GM21717 (cell line): ENCODE measurements around the gene ZNF878.
"Not testable (repeated sequence)": the region's sequence is repeated elsewhere in the genome, so short reads cannot be mapped to it uniquely, and the experiment has no call there.

ENCODE experiments used
- ATAC-seq: cut with Tn5 transposase; IDR thresholded peaks from one replicate; pipeline ENCODE4 v1.9.1; 2021; ENCODE audit warnings: mild to moderate bottlenecking, moderate library complexity; ENCODE audit not compliant: unreplicated experiment

The ZNF878 gene

DNA sequence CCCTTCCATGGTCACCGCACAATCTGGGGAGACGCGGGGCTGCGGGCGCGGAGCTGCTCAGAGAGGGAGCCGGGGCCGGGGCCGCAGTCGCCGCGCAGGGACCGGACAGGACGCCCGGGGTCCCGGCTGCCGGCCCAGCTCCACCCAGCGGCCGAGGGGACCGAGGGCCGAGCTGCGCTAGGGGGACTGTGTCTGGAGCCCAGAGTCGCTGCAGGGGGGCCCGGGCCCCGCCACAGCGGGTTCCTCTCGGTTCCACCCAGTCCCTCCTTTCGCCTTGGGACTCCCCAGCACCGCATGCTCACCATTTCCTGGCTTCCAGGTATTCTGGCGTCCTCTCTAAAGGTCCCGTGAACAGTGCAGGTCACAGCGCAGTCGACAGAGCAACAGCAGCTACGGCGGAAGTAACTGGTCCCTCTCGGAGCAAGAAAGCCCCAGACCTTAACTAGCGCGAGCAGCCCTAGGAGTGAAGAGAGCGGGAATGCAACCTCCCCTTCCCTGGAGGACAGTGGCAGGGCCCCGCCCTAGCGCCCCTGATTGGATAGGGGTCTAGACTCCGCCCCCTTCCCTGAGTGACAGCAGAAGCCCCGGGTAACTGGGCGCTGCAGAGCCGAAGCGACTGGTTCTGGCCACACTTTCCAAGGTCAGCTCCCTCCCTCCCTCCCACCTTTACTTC lies at the start of gene ZNF878:
ZNF878 (minus strand) TSS at position 465 of the 673 bp plus-strand sequence; CDS start at position 305, 160 bp downstream.
- peak; percentile 84 for ATAC-seq

DNA sequence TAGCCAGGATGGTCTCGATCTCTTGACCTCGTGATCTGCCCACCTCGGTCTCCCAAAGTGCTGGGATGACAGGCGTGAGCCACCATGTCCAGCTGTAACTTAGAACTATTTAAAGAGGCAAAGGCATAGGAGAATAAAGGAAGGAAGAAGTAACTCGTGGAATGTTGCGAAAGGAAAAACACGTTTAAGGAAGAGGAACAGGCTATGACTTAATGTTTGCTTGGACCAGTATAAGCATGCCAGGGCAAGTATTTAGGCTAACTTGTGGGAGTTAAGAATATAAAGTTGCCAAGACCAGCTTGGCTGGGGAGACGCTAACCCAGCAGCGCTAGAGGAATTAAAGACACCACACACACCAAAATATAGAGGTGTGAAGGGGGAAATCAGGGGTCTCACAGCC lies 45.3 kb upstream of the ZNF878 start:
- no peak for ATAC-seq

DNA sequence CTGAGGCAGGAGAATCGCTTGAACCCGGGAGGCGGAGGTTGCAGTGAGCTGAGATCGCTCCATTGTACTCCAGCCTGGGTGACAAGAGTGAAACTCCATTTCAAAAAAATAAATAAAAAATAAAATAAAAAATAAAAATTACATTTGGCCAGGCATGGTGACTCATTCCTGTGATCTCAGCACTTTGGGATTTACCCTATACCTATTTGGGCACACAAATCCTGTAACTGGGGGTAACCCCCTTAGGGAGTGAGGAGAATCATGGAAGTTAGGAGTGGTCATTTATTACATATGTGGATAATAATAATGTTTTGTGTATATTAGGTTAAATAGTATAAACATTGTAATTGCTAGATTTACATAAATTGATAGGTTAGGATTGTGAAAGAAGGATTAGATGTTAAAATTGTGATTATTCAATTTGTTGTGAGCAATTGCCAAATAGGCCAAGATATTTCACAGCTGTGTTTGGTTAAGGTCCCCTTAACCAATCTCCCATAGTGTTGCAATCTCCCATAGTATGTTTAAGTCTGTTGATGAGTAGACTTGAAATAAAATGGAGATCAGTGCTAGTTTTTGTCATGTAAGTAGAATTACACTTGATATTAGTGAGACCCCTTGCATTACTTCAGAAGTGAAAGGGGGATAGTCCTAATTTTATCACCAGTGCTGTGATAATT lies 42.5 kb upstream of the ZNF878 start:
- no peak for ATAC-seq

DNA sequence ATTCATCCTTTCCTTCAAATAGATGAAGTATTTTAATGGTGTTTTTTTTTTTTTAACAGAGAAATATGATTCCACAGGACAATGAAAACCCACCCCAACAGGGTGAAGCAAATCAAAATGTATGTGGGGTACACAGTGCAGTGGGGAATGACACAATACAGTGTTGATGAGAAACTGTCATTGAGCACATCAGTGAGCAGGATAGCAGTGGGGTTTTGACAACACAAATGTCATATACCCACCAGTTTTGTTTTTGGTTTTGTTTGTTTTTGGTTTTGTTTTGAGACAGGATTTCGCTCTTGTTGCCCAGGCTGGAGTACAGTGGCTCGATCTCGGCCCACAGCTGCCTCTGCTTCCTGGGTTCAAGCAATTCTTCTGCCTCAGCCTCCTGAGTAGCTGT lies 41.0 kb upstream of the ZNF878 start:
- no peak for ATAC-seq

DNA sequence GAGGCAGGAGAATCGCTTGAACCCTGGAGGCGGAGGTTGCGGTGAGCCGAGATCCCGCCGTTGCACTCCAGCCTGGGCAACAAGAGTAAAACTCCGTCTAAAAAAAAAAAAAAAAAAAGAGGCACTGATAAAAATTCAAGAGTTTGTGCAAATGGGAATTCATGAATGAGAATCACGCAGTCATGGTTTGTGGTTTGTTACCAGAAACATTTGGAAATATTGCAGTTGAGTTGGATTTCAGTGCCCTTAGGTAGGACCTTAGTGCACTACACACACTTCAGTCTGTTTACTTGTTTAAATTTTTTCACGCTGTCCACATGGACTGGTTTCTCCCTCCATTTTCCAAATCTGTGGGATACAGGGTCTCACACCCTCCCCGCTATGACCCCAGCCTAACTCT lies 40.2 kb upstream of the ZNF878 start:
- no peak for ATAC-seq

DNA sequence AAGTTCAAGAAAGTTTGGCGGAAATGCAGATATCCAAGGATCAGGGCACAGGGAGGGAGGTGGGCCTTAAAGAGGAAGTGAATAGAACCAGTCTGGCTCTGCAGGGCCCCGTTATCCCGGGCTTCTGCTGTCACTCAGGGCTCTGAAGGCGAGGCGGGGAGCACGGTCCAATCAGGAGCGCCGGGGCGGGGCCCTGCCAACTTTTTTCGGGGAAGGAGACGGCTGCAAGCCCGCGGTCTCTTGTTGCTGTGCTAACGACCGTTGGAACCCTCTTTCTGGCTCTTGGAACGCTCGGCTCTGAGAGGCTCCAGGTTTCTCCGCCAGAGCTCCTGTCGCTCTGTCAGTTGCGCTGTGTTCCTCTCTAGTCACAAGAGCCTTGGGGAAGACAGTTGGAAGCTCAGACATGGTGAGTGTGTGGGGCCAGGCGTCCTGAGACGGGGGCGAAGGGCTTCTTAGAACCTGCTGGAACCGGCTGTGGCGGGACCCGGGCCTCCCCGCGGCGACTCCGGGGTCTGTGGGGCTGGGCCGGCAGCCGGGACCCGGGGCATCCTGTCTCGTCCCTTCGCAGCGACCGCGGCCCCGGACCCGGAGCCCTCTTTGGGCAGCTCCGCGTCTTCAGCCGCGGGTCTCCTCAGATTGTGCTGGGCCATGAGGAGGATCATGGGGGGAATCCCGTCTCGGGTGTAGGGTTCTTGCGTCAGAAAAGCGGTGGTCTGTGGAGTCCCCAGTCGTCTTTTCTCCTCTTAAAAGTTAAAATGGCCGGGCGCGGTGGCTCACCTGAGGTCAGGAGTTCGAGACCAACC lies 39.5 kb upstream of the ZNF878 start:
- peak; percentile 67 for ATAC-seq

DNA sequence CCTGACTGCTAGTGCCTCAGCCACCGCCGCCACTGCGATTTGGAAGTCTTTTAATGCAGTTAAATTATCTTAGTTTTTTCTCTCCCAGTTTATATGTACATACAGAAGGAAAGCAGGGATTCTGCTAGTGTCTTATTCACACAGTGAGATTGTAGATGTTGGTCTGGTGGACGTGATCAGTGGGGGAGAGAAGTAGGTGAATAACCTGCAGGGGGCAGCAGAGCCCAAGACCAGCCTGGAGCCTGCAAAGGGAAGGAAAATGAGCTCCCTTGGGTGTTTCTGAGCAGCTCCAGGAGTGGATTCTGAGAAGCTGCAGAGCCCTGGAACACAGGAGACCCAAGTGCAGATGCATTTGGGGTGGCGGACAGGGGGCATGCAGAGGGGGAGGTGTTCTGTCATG lies 38.0 kb upstream of the ZNF878 start:
- no peak for ATAC-seq

DNA sequence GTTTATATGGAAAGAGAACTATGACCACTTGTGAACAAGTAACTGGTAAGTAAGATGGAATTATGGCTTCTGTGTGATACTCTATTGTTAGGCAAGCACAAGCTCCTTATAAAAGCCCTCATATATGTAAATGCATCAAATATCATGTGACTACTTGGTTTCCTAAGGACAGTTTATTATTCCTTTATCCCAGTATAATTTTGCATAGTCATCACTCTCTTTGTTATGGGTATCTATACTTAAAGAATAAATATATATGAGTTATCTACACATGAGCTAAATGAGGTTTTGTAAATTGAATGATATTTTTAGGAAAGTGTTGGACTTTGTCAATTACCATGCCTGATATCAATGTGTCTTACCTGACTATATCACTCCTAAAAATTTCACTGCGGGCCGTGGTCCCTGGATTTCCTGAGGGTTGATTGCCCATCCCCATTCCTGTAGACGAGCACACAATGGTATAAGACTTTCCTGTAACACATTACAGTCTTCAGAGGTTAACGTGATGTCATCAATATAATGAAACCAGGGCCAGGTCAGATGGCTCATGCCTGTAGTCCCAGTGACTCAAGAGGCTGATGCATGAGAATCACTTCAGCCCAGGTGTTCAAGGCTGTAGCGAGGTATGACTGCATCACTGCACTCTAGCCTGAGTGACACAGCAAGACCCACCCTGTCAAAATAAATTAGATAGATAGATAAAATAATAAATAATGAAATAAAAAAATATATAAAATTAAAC lies 32.5 kb upstream of the ZNF878 start:
- ATAC-seq = no peak

DNA sequence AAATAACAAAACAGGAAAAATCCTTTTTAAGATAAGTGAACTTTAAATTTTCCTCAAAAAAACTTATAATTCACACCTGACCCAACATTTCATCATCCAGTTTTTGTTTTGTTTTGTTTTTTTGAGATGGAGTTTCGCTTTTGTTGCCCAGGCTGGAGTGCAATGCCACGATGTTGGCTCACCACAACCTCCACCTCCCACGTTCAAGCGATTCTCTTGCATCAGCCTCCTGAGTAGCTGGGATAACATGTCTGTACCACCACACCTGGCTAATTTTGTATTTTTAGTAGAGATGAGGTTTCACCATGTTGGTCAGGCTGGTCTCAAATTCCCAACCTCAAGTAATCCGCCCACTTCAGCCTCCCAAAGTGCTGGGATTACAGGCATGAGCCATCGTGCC lies 30.6 kb upstream of the ZNF878 start:
- ATAC-seq = not testable (repeated sequence)

DNA sequence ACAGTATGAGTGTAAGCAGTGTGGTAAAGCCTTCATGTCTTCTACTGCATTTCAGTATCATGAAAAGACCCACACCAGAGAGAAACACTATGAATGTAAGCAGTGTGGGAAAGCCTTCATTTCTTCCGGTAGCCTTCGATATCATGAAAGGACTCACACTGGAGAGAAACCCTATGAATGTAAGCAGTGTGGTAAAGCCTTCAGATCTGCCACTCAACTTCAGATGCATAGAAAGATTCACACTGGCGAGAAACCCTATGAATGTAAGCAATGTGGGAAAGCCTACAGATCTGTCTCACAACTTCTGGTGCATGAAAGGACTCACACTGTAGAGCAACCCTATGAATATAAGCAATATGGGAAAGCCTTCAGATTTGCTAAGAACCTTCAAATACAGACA lies 24.6 kb upstream of the ZNF878 start:
- no peak for ATAC-seq

DNA sequence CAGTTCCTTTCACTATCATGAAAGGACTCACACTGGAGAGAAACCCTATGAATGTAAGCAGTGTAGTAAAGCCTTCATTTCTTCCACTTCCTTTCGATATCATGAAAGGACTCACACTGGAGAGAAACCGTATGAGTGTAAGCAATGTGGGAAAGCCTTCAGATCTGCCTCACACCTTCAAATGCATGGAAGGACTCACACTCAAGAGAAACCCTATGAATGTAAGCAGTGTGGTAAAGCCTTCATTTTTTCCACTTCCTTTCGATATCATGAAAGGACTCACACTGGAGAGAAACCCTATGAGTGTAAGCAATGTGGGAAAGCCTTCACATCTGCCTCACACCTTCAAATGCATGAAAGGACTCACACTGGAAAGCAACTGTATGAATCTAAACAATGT lies 23.6 kb upstream of the ZNF878 start:
- not testable (repeated sequence) for ATAC-seq

DNA sequence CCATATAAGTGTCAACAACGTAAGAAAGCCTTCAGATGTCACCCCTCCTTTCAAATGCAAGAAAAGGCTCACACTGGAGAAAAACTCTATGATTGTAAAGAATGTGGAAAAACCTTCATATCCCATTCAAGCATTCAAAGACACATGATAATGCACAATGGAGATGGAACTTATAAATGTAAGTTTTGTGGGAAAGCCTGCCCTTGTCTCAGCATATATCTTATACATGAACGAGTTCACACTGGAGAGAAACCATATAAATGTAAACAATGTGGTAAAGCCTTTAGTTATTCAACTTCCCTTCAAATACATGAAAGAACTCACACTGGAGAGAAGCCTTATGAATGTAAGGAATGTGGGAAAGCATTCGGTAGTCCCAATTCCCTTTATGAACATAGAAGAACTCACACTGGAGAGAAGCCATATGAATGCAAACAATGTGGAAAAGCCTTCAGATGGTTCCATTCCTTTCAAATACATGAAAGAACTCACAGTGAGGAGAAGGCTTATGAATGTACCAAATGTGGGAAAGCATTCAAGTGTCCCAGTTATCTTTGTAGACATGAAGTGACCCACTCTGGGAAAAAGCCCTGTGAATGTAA lies 22.9 kb upstream of the ZNF878 start:
- no peak for ATAC-seq

DNA sequence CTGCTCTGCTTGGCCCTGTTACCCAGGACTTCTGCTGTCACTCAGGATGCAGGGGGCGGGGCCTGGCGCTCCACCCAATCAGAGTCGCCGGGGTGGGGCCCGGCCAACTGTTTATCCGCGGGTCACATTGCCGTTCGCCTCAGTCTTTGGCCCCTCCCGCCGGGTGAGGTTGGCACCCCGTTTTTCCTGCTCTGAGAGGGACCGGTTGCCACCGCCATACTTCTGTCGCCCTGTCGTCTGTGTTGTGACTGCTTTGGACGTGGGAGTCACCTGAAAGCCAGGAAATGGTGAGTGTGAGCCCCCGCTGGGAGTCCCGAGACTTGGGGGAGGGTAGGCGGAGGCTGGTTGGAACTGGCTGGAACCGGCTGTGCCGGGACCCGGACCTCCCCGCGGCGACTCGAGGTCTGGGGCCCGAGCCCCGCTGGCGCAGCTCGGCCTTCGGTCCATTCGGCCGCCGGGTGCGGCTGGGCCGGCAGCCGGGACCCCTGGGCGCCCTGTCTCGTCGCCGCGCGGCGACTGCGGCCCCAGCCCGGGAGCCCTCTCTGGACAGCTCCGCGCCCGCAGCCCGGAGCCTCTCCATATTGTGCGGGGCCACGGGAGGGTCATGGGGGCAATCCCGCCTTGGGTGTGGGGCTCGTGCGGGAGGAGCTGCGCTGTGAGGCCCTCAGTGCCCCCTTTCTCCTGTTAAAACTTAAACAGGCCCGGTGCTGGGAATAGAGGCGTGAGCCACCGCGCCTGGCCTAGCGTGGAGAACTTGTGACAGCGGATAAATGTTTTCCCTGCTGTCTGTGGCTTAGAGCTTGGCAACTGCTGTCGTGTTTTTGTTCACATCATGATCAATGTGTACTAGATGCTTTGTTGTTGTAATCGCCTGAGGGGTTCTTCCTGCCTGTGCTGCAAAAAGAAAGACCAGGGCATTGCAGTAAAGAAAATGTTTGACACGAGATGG lies 12.1 kb upstream of the ZNF878 start, which contains the start of gene ZNF844:
ZNF844 (plus strand) TSS at position 142 of the 949 bp plus-strand sequence; CDS start at position 285, 143 bp downstream.
- ATAC-seq = peak; percentile 72

DNA sequence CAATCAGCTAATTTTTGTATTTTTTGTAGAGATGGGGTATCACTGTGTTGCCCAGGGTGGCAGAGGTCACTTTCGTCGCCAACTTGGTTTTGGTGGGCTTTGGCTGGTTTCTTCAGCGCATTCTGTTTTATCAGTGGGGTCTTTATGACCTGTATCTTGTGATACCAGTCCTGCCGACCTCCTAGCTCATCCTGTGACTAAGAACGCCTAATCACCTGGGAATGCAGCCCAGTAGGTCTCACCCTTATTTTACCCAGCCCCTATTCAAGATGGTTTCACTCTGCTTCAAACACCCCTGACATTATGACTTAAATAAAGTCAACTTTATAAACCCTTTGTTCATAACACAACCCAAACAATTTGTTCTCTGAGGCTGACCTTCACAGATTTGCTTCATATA lies 3.0 kb upstream of the ZNF878 start:
- ATAC-seq = no peak

DNA sequence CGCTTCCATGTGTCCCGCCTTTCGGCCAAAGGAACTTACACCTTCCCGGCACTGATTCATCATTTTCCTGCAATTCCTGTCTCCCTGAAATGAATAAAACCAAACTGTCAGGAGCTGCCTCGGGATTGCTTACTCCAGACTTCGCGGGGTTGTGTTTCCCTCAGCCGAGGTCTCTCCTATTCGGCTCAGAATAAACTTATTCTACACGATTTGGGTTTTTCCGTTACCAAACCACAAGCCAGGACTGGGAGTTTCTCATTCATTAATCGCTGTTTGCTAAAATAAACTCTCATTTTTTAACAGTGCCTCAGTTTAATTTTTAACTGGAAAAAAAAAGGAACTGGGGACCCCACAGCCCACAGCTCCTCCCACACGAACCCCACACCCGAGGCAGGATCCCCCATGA lies 667 bp downstream of the ZNF878 start:
- ATAC-seq = no peak

DNA sequence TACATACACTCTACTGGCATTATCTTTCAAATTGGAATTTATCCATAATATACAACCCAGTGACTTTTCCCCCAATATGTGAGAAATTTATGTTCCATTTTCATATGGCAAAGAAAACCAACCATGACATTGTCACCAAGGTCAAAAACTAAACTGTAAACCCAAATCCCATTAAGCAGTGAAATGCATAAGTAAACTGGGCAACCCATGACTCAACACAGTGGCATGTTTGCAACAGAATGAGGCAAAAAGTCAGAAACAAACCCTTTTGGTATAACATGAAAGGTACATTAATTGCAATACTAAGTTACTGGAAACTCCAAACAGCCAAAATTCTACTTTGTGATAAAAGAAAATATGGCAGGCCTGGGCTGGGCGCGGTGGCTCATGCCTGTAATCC lies 4.9 kb downstream of the ZNF878 start:
- no peak for ATAC-seq

DNA sequence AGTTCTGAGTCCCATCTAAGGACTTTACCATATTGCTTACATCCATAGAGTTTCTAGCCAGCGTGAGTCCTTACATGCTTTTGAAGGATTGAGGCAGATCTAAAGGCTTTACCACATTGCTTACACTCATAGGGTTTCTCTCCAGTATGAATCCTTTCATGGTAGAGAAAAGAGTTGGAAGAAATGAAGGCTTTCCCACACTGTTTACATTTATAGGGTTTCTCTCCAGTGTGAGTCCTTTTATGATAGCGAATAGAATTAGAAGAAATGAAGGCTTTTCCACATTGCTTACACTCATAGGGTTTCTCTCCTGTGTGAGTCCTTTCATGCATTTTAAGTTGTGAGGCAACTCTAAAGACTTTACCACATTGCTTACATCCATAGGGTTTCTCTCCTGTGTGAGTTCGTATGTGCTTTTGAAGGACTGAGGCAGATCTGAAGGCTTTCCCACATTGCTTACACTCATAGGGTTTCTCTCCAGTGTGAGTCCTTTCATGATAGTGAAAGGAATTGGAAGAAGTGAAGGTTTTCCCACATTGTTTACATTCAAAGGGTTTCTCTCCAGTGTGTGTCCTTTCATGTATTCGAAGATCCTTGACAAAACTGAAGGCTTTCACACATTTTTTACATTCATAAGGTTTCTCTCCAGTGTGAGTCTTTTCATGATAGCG lies 8.9 kb downstream of the ZNF878 start:
- ATAC-seq = no peak

DNA sequence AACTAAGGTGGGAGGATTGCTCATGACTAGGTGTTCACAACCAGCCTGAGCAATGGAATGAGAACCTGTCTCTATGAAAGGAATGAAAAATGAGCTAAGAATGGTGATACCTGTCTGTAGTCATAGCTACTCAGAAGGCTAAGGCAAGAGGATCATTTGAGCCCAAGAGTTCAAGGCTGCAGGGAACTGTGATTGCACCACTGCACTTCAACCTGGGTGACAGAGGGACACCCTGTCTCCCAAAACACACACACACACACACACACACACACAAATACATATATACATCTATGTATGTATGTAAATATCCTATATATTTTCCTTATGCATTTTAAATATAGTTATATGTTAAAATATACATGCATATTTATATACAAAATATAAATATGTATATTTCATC lies 9.9 kb downstream of the ZNF878 start:
- ATAC-seq = no peak
